B cell (primary cell): ENCODE results near the gene TFAP2A. TPM values are rescaled to one million over a fixed set of nuclear protein-coding genes. Genes with fewer than 3 reads are reported as not detected.

ENCODE experiments used
- ATAC-seq: fragments of 200-7000 bp; cut with Tn5 transposase; one replicate; pipeline ENCODE4 v1.10.0; 2021; ENCODE audit warnings: low read depth, mild to moderate bottlenecking, moderate number of reproducible peaks, moderate library complexity
- CTCF ChIA-PET: fragments of 350-600 bp; sonication (Branson Sonifier 250); formaldehyde crosslinking; loops from one replicate; lab custom pipeline; 2021; ENCODE audit warnings: antibody characterized with exemption, inconsistent platforms; lab: Charles Lee
- POLR2A ChIA-PET: fragments of 350-600 bp; sonication (Branson Sonifier 250); formaldehyde crosslinking; loops from one replicate; lab custom pipeline; 2021; ENCODE audit warnings: antibody characterized with exemption; lab: Charles Lee
- DNase-seq: peaks from one replicate; pipeline ENCODE4 v3.0.0; 2013
- H2AFZ ChIP-seq: 2 replicates; pipeline ENCODE4 v1.6.1; 2012; ENCODE audit warnings: mild to moderate bottlenecking, low read depth, low read length; ENCODE audit not compliant: insufficient read depth, poor library complexity, severe bottlenecking
- H3K27ac ChIP-seq, 2 donors: 1 replicate in 1 of 2; 2 replicates in 1 of 2; pipeline ENCODE4 v1.5.1; 2012 to 2013; ENCODE audit warnings: low read length in 2 of 2, mild to moderate bottlenecking in 2 of 2, moderate library complexity in 1 of 2
- H3K27me3 ChIP-seq, 4 experiments: fragments of 200-600 bp in 1 of 4; sonication (generic) in 1 of 4; replicated peaks in 1 of 4; 1 replicate in 2 of 4; 2 replicates in 2 of 4; pipeline versions ENCODE4 v1.6.1 to v1.7.0; 2013 to 2016; ENCODE audit warnings: low read length in 3 of 4, mild to moderate bottlenecking in 2 of 4, mixed read lengths in 1 of 4, moderate library complexity in 1 of 4; ENCODE audit not compliant: insufficient read depth in 4 of 4, control insufficient read depth in 3 of 4; ENCODE audit errors: control extremely low read depth in 1 of 4
- H3K36me3 ChIP-seq, 2 experiments: replicated peaks in 1 of 2; 1 replicate in 1 of 2; 2 replicates in 1 of 2; pipeline versions ENCODE4 v1.6.1 to v1.7.1; 2013; ENCODE audit warnings: low read length in 1 of 2; ENCODE audit not compliant: insufficient read depth in 2 of 2, control insufficient read depth in 1 of 2; ENCODE audit errors: control extremely low read depth in 1 of 2, extremely low read depth in 1 of 2
- H3K4me1 ChIP-seq, 2 donors: fragments of 200-600 bp in 1 of 2; sonication (generic) in 1 of 2; 1 replicate in 1 of 2; 2 replicates in 1 of 2; pipeline versions ENCODE4 v1.5.1 to v1.6.1; 2013 to 2017; ENCODE audit warnings: low read length in 2 of 2; ENCODE audit not compliant: control insufficient read depth in 2 of 2, insufficient read depth in 2 of 2
- H3K4me2 ChIP-seq: replicated peaks from 2 replicates; pipeline ENCODE3; 2012; ENCODE audit warnings: mild to moderate bottlenecking, low read depth, low read length; ENCODE audit not compliant: poor library complexity, severe bottlenecking
- H3K4me3 ChIP-seq, 5 experiments: fragments of 200-600 bp in 1 of 5; sonication (generic) in 1 of 5; 1 replicate in 3 of 5; 2 replicates in 2 of 5; pipeline versions ENCODE4 v1.5.1 to v1.7.0; 2011 to 2016; ENCODE audit warnings: low read length in 4 of 5, mild to moderate bottlenecking in 4 of 5, low read depth in 2 of 5, control low read depth in 1 of 5, moderate library complexity in 1 of 5; ENCODE audit not compliant: insufficient read depth in 1 of 5; ENCODE audit errors: control extremely low read depth in 1 of 5, extremely low read depth in 1 of 5
- H3K79me2 ChIP-seq: fragments of 200-600 bp; sonication (generic); one replicate; pipeline ENCODE4 v1.6.0; 2016; ENCODE audit warnings: low read length; ENCODE audit not compliant: control insufficient read depth, insufficient read depth
- H3K9ac ChIP-seq: fragments of 200-600 bp; sonication (generic); 2 replicates; pipeline ENCODE4 v1.6.1; 2017; ENCODE audit warnings: mild to moderate bottlenecking, low read length, moderate library complexity
- H3K9me3 ChIP-seq, 3 donors: one replicate each; pipeline versions ENCODE4 v1.6.1 to v1.7.1; 2013; ENCODE audit warnings: low read length in 2 of 3; ENCODE audit not compliant: control insufficient read depth in 2 of 3, insufficient read depth in 1 of 3; ENCODE audit errors: control extremely low read depth in 1 of 3
- H4K20me1 ChIP-seq: 2 replicates; pipeline ENCODE4 v1.6.0; 2012; ENCODE audit warnings: mild to moderate bottlenecking, low read length; ENCODE audit not compliant: insufficient read depth, control insufficient read depth, poor library complexity, severe bottlenecking
- H3K27ac Mint-ChIP-seq: one replicate; pipeline ENCODE4 v1.8.0; 2021; ENCODE audit warnings: mixed read lengths
- H3K27me3 Mint-ChIP-seq: one replicate; pipeline ENCODE4 v1.8.0; 2021; ENCODE audit warnings: mixed read lengths
- H3K4me1 Mint-ChIP-seq: one replicate; pipeline ENCODE4 v1.8.0; 2021; ENCODE audit warnings: mixed read lengths
- H3K4me3 Mint-ChIP-seq: one replicate; pipeline ENCODE4 v1.8.0; 2021; ENCODE audit warnings: mixed read lengths
- H3K9me3 Mint-ChIP-seq: one replicate; pipeline ENCODE4 v1.8.0; 2022; ENCODE audit warnings: mixed read lengths; ENCODE audit not compliant: insufficient read depth
- EZH2 ChIP-seq: IDR thresholded peaks from 2 replicates; pipeline ENCODE4 v1.6.1; 2012; ENCODE audit warnings: borderline replicate concordance, low read depth, mild to moderate bottlenecking, moderate library complexity, low read length; ENCODE audit not compliant: insufficient read depth, poor library complexity, severe bottlenecking
- WGBS: methylation state at CpG from one replicate; pipeline ENCODE4 v1.1.5; 2013; ENCODE audit warnings: missing lambda C conversion rate; ENCODE audit not compliant: insufficient coverage; 5-methylcytosine and 5-hydroxymethylcytosine counted together
- intact Hi-C: fragments of 100-400 bp; cut with micrococcal nuclease; formaldehyde crosslinking; loops from one replicate; pipeline ENCODE4 v1.10.0; 2022
- polyA plus RNA-seq: library from polyadenylated mRNA; depleted of rRNA; stranded (reverse); fragments of >200 nt; gene quantifications from 2 replicates; pipeline ENCODE4 v1.2.3, GENCODE V29; 2012
- total RNA-seq, 2 donors: library from RNA; stranded (reverse); fragments of 120-200 nt in 1 of 2; gene quantifications; 1 replicate in 1 of 2; 2 replicates in 1 of 2; pipeline versions ENCODE4 v1.2.3 to v1.2.4, GENCODE V29; 2013 to 2022
- TF ChIP-seq, protein P1 (sequence below): fragments of 200-600 bp; IDR thresholded peaks from one replicate; pipeline ENCODE4 v1.8.0; 2022; ENCODE audit warnings: antibody characterized with exemption, mild to moderate bottlenecking

TFAP2A gene
- total and polyA plus RNA-seq, 2 donors (not counting 1 experiment from before 2014, with no cell fraction given) = not detected

GRCh38 chr6:10385524-10386132, 29.2 kb downstream of the TFAP2A start:
- H3K27ac Mint-ChIP-seq = no peak overlapping the region
- DNase-seq (no peak), ATAC-seq (no peak)
- H3K9me3 ChIP-seq = peaks cover 3 to 60% (median 6%) of the 10 kb centered on the region in 3 donors
- no peaks in the 10 kb centered on the region for H3K9me3 Mint-ChIP-seq
- H2AFZ ChIP-seq = no peak overlapping the region
- no peaks in the 10 kb centered on the region for H4K20me1 ChIP-seq
- H3K36me3 ChIP-seq = no peaks in the 10 kb centered on the region
- H3K4me2 ChIP-seq = no peak overlapping the region
- peaks cover 0 to 86% (median 73%) of the 10 kb centered on the region in 4 experiments for H3K27me3 ChIP-seq
- no peak for TF ChIP-seq EZH2
- TF ChIP-seq, protein P1, sequence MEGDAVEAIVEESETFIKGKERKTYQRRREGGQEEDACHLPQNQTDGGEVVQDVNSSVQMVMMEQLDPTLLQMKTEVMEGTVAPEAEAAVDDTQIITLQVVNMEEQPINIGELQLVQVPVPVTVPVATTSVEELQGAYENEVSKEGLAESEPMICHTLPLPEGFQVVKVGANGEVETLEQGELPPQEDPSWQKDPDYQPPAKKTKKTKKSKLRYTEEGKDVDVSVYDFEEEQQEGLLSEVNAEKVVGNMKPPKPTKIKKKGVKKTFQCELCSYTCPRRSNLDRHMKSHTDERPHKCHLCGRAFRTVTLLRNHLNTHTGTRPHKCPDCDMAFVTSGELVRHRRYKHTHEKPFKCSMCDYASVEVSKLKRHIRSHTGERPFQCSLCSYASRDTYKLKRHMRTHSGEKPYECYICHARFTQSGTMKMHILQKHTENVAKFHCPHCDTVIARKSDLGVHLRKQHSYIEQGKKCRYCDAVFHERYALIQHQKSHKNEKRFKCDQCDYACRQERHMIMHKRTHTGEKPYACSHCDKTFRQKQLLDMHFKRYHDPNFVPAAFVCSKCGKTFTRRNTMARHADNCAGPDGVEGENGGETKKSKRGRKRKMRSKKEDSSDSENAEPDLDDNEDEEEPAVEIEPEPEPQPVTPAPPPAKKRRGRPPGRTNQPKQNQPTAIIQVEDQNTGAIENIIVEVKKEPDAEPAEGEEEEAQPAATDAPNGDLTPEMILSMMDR = no peak
- H3K27me3 Mint-ChIP-seq = peaks cover 68% of the 10 kb centered on the region
- POLR2A ChIA-PET = no interaction called here
- no peak overlapping the region for H3K9ac ChIP-seq
- H3K27ac ChIP-seq = no peak overlapping the region
- no peaks in the 10 kb centered on the region for H3K4me1 Mint-ChIP-seq
- no peak overlapping the region for H3K4me3 Mint-ChIP-seq
- peaks cover 0 to 21% of the 10 kb centered on the region in 2 donors for H3K4me1 ChIP-seq
- intact Hi-C loops = loop anchor here (2.0 to 5.0 kb wide), 2 partner anchors 19 to 37 kb away; no protein-coding TSS in a partner anchor
- no peak overlapping the region for H3K4me3 ChIP-seq
- no peaks in the 10 kb centered on the region for H3K79me2 ChIP-seq
- CTCF ChIA-PET = no interaction called here
- WGBS = 13% methylated on average over 13 of the region's 21 CpGs
